Right kidney (tissue), 1 donor: ENCODE data around the gene SLC37A4.
"Not testable (repeated sequence)": the region's sequence is repeated elsewhere in the genome, so short reads cannot be mapped to it uniquely, and the experiment has no call there.

Experiments used
- DNase-seq: peaks from one replicate; pipeline ENCODE4 v3.0.0-alpha.2; 2016

SLC37A4 gene

GRCh38 chr11:119018074-119018938 lies 12.4 kb downstream of the SLC37A4 start, which contains the start of the genes RPS25 and TRAPPC4:
Gene RPS25, minus strand, starts transcription at chr11:119018343. Its CDS starts 59 bp downstream, at chr11:119018284.
Gene TRAPPC4, plus strand, starts transcription at chr11:119018766. Its CDS starts 30 bp downstream, at chr11:119018796.
- peak; percentile 97 for DNase-seq

DNA sequence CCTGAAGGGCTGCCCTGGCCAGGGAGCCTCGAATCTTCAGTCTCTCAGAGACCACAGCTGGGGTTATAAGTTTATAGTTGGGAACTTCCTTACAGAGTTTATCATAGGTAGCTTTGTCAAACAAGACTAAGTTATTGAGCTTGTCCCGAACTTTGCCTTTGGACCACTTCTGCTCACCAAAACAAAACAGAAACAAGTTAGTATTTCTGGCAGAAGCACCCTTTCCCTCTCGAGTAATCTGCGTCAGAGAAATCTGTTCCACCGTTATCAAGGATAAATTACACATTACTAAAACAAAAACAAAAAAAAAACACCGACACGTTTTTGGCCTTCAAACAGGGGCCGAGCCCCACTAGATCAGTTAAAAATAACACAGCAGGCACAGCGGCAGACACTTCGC lies 13.3 kb downstream of the SLC37A4 start:
- not testable (repeated sequence) for DNase-seq

DNA sequence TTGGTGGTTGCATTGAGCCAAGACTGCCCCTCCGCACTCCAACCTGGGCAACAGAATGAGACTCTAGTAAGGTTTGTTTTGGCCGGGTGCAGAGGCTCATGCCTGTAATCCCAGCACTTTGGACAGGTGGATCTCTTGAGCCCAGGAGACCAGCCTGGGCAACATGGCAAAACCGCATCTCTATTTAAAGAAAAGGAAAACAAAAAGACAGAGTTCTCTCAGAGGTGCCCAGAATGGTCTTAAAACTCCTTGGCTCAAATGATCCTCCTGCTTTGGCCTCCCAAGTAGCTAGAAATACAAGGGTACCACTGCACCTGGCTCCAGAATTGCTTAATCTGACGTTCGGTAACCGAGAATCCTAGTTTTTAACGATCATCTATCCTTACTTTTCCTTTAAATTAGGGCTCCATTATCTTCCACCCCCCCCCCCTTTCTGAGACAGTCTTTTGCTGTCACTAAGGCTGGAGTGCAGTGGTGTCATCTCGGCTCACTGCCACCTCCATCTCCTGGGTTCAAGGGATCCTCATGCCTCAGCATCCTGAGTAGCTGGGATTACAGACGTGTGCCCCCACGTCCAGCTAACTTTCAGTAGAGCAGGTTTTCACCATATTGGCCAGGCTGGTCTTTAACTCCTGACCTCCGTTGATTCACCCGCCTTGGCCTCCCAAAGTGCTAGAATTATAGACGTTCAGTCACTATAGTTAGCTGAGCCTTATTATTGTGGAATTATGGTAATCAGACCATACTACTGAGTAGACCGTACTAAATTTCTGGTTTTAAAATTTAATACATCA lies 14.3 kb downstream of the SLC37A4 start:
- DNase-seq: no peak

DNA sequence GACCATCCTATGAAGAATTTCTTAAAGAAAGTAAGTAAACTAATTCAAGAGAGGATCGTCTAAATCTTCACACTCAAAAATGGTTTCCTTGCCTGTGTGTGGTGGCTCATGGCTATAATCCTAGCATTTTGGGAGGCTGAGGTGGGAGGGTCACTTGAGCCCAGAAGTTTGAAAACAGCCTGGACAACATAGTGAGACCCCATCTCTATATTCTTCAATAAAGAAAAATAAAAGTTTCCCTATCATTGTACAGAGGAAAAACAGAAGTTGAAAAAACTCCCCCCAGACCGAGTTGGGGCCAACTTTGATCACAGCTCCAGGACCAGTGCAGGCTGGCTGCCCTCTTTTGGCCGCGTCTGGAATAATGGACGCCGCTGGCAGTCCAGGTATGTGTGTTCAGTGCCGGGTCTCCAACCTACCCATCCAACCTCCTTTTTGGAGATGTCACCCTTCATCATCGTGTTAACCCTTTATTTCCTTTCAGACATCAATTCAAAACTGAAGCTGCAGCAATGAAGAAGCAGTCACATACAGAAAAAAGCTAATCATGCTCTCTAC lies 15.5 kb downstream of the SLC37A4 start:
- no peak for DNase-seq

DNA sequence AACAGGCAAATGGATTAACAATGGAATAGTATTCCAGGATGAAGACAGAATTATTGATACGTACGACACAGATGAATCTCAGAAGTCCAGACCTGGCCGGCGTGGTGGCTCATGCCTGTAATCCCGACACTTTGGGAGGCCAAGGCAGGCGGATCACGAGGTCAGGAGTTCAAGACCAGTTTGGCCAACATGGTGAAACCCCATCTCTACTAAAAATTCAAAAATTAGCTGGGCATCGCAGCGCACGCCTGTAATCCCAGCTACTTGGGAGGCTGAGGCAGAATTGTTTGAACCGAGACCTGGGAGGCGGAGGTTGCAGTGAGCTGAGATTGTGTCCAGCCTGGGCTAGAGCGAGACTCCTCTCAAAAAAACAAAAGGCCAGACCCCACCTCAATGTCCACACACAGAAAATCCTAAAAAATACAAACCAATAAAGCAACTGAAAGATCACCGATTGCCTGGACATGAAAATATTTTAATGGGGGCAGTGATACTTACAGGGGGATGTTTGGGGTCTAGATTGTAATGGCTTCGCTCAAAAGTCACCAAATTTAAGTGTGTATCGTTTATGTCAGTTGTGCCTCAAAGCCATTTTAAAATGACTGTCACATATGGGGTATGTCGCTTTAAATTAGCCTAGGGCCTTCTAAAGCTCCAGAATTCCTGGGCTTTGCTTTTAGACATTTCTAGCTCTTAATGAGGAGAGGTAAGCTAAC lies 16.3 kb downstream of the SLC37A4 start:
- no peak for DNase-seq

DNA sequence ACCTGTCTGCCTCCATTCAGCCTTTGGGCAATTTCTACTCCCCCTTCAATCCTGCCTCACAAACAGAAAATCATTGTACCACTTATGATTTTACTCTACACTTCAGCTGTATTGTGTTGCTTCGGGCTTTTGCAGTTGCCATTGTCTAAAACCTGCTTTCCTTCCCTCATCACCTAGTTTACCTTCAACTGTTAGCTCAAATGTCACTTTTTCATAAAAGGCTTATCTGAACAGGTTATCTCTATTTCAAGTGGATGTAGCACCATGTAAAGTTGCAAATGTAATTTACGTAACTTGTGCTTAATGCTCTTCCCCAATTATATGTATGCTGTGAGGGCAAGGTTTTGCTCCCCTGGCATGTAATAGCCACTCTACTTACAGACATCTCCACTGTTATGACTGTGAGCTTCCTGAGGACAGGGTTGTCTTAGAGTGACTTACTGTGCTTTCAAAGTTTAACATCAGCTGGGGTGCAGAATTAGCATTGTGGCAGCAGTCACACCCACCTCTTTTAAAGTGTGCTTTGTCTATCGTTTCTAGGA lies 18.0 kb downstream of the SLC37A4 start:
- DNase-seq: no peak

GRCh38 chr11:119011476-119012053 lies 19.1 kb downstream of the SLC37A4 start:
- DNase-seq: no peak

- no peak for DNase-seq
Measured at GRCh38 chr11:119006656-119007055, 24.0 kb downstream of the SLC37A4 start.

- DNase-seq: no peak
Measured at GRCh38 chr11:119000906-119001305, 29.8 kb downstream of the SLC37A4 start.

- DNase-seq: no peak
Measured at GRCh38 chr11:118998822-118999221, 31.9 kb downstream of the SLC37A4 start.

- DNase-seq: no peak
Measured at GRCh38 chr11:118998388-118998717, 32.3 kb downstream of the SLC37A4 start.

DNA sequence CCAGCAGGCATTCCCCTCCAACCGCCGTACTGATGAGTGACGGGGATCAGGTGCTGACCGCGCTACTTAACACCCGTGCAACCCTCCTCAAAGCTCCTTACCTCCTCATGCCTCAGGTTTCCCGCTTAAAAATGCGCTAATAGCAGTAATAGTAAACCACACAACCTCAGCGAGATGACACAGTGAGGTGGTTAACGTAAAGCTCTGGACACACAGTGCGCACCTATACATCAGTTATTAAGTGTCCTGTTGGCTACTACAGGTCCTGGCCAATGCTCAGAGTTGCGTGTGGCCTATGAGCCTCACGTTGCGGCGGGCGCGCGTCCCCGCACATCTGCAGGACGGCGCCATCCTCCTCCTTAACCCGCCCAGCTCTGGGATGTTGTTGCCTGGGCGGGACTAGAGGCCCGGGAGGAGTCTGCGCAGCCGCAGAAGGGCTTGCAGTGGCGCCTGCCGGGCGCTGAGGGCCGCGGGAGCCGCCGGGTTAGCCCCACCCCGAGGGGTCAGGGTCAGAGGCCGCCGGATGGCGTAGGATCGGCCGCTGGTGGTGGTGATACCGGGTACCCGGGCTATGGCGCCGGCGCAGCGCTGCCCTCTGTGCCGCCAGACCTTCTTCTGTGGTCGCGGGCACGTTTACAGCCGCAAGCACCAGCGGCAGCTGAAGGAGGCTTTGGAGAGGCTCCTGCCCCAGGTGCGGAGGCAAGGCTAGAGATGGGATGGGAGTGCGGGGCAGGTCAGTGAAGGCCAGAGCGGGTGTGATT lies 32.9 kb downstream of the SLC37A4 start, which contains the start of gene CENATAC:
Gene CENATAC (plus strand): TSS at position 512 of the 761 bp plus-strand sequence. CDS start 60 bp downstream, at position 572.
- peak; percentile 94 for DNase-seq

- DNase-seq: no peak
Measured at GRCh38 chr11:118996926-118997626, 33.6 kb downstream of the SLC37A4 start.

DNA sequence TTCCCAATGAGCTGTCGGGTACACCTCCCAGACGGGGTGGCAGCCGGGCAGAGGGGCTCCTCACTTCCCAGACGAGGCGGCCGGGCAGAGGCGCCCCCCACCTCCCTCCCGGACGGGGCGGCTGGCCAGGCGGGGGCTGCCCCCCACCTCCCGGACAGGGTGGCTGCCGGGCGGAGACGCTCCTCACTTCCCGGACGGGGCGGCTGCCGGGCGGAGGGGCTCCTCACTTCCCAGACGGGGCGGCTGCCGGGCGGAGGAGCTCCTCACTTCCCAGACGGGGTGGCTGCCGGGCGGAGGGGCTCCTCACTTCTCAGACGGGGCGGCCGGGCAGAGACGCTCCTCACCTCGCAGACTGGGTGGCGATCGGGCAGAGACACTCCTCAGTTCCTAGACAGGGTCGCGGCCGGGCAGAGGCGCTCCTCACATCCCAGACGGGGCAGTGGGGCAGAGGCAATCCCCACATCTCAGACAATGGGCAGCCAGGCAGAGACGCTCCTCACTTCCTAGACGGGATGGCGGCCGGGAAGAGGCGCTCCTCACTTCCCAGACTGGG lies 39.1 kb downstream of the SLC37A4 start:
- DNase-seq: not testable (repeated sequence)

GRCh38 chr11:118988280-118988679 lies 42.4 kb downstream of the SLC37A4 start:
- DNase-seq: no peak

- DNase-seq: no peak
Measured at GRCh38 chr11:118984825-118985224, 45.9 kb downstream of the SLC37A4 start.

DNA sequence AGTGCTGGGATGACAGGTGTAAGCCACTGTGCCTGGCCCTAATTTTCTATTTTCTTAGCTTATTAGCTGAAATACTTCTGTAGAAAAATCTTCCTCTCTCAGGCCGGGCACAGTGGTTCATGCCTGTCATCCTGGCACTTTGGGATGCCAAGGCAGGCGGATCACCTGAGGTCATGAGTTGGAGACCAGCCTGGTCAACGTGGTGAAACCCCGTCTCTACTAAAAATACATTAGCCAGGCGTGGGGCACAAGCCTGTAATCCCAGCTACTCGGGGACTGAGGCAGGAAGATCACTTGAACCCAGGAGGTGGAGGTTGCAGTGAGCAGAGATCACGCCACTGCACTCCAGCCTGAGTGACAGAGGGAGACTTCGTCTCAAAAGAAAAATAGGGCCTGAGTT lies 46.3 kb downstream of the SLC37A4 start:
- not testable (repeated sequence) for DNase-seq

DNA sequence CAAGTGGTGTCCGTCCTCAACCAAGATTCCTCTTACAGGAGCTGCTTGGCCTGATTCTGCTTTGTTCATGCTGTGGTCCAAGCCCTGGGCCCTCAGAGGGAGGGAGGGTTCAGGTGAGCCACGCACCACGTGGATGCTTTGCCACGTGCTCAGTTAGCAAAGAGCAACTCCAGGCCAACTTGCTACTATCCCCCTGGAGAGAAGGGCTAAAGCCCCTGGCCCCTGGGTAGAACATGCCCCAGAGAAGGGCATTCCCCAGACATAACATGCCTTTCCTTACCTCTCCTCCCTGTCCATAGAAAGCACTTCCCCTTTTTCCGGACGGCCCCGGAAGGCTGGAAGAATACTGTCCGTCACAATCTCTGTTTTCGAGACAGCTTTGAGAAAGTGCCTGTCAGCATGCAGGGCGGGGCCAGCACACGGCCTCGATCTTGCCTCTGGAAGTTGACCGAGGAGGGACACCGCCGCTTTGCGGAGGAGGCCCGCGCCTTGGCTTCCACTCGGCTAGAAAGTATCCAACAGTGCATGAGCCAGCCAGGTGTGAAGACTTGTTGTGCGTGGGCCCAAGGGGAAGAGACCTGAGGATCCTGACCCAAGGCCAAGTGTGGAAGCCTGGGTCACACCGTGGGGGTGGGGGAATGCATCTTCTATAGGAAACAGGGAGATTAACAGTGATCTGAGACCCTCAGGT lies 50.3 kb downstream of the SLC37A4 start:
- peak; percentile 36 for DNase-seq

GRCh38 chr11:118979434-118979833 lies 51.2 kb downstream of the SLC37A4 start:
- DNase-seq: no peak
